Pancreas (tissue), 10 donors: Measurements from ENCODE around the gene MRC2. TPM values are rescaled to one million over a fixed set of nuclear protein-coding genes. Genes with fewer than 3 reads are reported as not detected.

Experiments used
- ATAC-seq, 4 donors: fragments of 200-7000 bp; cut with Tn5 transposase; one replicate each; pipeline versions ENCODE4 v1.8.0 to v1.9.1; 2020; ENCODE audit warnings: mild to moderate bottlenecking in 4 of 4, moderate library complexity in 4 of 4
- DNase-seq, 6 donors: peaks; one replicate each; pipeline ENCODE4 v3.0.0-alpha.2; 2020
- FAIRE-seq: peaks from 2 replicates; lab custom pipeline; 2012; peaks lifted over from hg19 to GRCh38; lab: Jason Lieb, UNC
- H3K27ac ChIP-seq, 4 donors: fragments of 200-600 bp; sonication (generic); 1 replicate in 3 of 4; 2 replicates in 1 of 4; pipeline versions ENCODE4 v1.5.0 to v1.8.0; 2020
- H3K27me3 ChIP-seq, 4 donors: fragments of 200-600 bp; one replicate each; pipeline ENCODE4 v1.8.0; 2021
- H3K36me3 ChIP-seq, 3 donors: fragments of 200-600 bp; sonication (generic) in 1 of 3; one replicate each; pipeline versions ENCODE4 v1.5.0 to v1.8.0; 2020 to 2021
- H3K4me1 ChIP-seq, 3 donors: fragments of 200-600 bp; one replicate each; pipeline ENCODE4 v1.8.0; 2021
- H3K4me3 ChIP-seq, 4 donors: fragments of 200-600 bp; sonication (generic) in 2 of 4; one replicate each; pipeline versions ENCODE4 v1.5.0 to v1.8.0; 2020 to 2021
- H3K9me3 ChIP-seq, 4 donors: fragments of 200-600 bp; one replicate each; pipeline ENCODE4 v1.8.0; 2021
- WGBS, 2 donors: extraction: QIAGEN DNeasy Blood & Tissue Kit; methylation state at CpG; one replicate each; pipeline ENCODE4 v1.1.7; 2013; 5-methylcytosine and 5-hydroxymethylcytosine counted together
- intact Hi-C, 3 donors: fragments of 100-400 bp; cut with DNase I; formaldehyde crosslinking; loops; one replicate each; pipeline versions ENCODE4 v1.11.1 to v1.14.2; 2022
- polyA plus RNA-seq, 2 donors: library from polyadenylated mRNA; stranded (reverse); fragments of 200-250 nt; gene quantifications; one replicate each; pipeline ENCODE4 v1.2.3, GENCODE V29; 2013
- total RNA-seq, 6 donors: library from RNA; stranded (reverse); fragmentation: NEBNext Ultra II Directional in 4 of 6; extraction: Animal tissue kit (Norgen Biotek cat#: 25700) in 4 of 6; gene quantifications; one replicate each; pipeline versions ENCODE4 v1.2.1 to v1.2.4, GENCODE V29; 2021 to 2023
- TF ChIP-seq, protein P1 (sequence below), 4 donors: fragments of 200-600 bp; sonication (generic) in 3 of 4; IDR thresholded peaks; one replicate each; pipeline versions ENCODE4 v1.5.0 to v1.8.0; 2021; ENCODE audit warnings: antibody characterized with exemption in 4 of 4
- donor health status: healthy with polysubstance abuse.
- donor health status: DM: no; HTN: no; CAD: no; lungs with moderate emphysema.
- donor health status: DM: no; HTN: no; CAD: no.
- donor health status: control.
- donor health status: control.
- donor health status: Bipolar disorder and iron deficiency.
- donor health status: DM: yes; HTN: yes; CAD: no.
- donor health status: DM: no; HTN: no; CAD: no.
- donor health status: DM: no; HTN: no; CAD: no.
- donor health status: DM: yes; HTN: yes; CAD: no.

Gene MRC2
- total and polyA plus RNA-seq, 8 donors, result 1.6 to 25.4 (median 5.1) TPM

DNA sequence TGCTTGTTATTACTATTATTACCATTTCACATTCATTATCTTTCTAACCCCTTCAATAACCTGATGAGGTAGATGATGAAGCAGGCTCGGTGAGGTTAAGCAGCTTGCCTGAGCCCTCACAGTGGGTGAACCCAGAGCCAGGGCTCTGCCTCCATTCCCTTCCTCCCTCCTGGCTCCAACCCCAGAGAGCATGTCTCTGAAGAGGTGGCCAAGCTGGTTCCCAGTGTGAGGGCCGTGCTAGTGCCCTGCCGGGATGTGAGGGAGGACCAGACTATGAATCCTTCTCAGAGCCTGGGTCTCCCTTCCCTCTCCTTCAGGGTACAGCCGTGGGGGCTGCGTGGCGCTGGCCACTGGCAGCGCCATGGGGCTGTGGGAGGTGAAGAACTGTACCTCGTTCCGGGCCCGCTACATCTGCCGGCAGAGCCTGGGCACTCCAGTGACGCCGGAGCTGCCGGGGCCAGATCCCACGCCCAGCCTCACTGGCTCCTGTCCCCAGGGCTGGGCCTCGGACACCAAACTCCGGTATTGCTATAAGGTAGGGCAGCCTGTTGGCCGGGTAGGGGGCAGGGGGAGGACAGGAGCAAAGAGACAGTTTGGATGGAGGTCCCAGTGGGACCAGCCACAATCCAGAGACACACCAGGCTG, 49.6 kb downstream of the MRC2 start:
- no peak overlapping the region for H3K27ac ChIP-seq
- no peaks in the 10 kb centered on the region for H3K9me3 ChIP-seq
- 84 to 89% methylated on average over 18 of the region's 18 CpGs for WGBS, 2 donors
- ATAC-seq, result no peak
- TF ChIP-seq, protein P1, sequence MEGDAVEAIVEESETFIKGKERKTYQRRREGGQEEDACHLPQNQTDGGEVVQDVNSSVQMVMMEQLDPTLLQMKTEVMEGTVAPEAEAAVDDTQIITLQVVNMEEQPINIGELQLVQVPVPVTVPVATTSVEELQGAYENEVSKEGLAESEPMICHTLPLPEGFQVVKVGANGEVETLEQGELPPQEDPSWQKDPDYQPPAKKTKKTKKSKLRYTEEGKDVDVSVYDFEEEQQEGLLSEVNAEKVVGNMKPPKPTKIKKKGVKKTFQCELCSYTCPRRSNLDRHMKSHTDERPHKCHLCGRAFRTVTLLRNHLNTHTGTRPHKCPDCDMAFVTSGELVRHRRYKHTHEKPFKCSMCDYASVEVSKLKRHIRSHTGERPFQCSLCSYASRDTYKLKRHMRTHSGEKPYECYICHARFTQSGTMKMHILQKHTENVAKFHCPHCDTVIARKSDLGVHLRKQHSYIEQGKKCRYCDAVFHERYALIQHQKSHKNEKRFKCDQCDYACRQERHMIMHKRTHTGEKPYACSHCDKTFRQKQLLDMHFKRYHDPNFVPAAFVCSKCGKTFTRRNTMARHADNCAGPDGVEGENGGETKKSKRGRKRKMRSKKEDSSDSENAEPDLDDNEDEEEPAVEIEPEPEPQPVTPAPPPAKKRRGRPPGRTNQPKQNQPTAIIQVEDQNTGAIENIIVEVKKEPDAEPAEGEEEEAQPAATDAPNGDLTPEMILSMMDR (IDR thresholded peaks at IDR 0.05), result no peak
- no peaks in the 10 kb centered on the region for H3K27me3 ChIP-seq
- DNase-seq, result no peak
- H3K4me3 ChIP-seq, result no peak overlapping the region
- no peaks in the 10 kb centered on the region for H3K4me1 ChIP-seq
- intact Hi-C loops, result loop anchor here in 1 of 3 donors (10.0 kb wide), 1 partner anchor 728 kb away; no protein-coding TSS in a partner anchor
- no peak for FAIRE-seq
- H3K36me3 ChIP-seq, result no peaks in the 10 kb centered on the region

DNA sequence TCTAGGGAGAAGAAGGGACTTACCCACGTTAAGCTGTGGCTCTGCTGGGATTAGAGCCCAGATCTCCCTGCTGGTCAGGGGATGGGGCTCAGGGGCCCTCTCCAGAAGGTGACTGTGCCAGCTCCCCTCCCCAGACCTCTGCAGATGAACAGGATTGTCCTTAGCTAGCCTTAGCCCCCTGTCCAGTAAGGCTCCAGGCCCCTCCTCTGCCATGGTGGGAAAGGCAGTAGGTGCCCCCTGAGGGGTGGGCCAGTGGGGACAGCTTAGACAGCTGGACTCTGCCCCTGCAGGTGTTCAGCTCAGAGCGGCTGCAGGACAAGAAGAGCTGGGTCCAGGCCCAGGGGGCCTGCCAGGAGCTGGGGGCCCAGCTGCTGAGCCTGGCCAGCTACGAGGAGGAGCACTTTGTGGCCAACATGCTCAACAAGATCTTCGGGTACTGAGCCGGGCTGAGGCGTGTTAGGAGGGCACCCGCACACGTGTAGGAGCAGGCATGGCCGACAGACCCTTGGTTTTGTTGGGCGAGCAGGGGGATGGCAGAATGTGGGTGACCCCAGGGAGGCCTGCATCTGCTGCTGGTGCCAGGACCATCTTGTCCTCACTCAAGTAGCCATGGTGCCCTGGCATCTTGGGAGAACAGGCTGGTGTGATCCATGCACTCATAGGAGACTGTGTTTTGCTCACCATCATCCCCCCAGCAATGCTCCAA, 50.9 kb downstream of the MRC2 start:
- intact Hi-C loops, result loop anchor here in 1 of 3 donors (10.0 kb wide), 1 partner anchor 726 kb away; no protein-coding TSS in a partner anchor
- Histone ChIP-seq H3K4me3 (no peak overlapping the region), H3K27ac (no peak overlapping the region), H3K9me3 (no peaks in the 10 kb centered on the region), H3K4me1 (no peaks in the 10 kb centered on the region), H3K27me3 (no peaks in the 10 kb centered on the region), H3K36me3 (no peaks in the 10 kb centered on the region)
- TF ChIP-seq, protein P1 (IDR thresholded peaks at IDR 0.05), result no peak
- ATAC-seq (no peak), DNase-seq (no peak), FAIRE-seq (no peak)
- WGBS, 2 donors, result 82 to 88% methylated on average over 10 of the region's 10 CpGs

DNA sequence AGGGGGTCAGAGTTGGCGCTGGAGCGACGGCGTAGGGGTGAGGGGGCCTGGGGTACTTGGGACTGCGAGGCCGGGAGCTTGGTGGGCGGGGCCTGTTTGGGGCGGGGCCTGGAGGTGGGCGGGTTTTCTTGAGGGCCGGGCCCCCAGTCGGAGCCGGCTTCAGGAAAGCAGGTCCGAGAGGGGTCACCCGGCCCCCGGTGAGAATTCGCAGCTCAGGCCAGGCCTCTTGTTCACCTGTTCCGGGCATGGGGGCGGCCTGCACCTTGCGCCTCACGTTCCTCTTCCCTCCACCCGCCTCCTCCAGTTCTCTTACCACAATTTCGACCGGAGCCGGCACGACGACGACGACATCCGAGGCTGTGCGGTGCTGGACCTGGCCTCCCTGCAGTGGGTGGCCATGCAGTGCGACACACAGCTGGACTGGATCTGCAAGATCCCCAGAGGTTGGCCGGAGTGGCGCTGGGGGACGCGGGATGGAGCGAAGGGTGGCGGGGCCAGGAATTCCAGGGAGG, 52.5 kb downstream of the MRC2 start:
- H3K9me3 ChIP-seq, result no peaks in the 10 kb centered on the region
- no peaks in the 10 kb centered on the region for H3K36me3 ChIP-seq
- 67 to 72% methylated on average over 35 to 37 of the region's 37 CpGs for WGBS, 2 donors
- DNase-seq (no peak), FAIRE-seq (no peak), ATAC-seq (no peak)
- no peak overlapping the region for H3K4me3 ChIP-seq
- TF ChIP-seq, protein P1 (IDR thresholded peaks at IDR 0.05), result no peak
- H3K27me3 ChIP-seq, result no peaks in the 10 kb centered on the region
- no peaks in the 10 kb centered on the region for H3K4me1 ChIP-seq
- intact Hi-C loops, result loop anchor here in 1 of 3 donors (10.0 kb wide), 1 partner anchor 725 kb away; no protein-coding TSS in a partner anchor
- H3K27ac ChIP-seq, result no peak overlapping the region

DNA sequence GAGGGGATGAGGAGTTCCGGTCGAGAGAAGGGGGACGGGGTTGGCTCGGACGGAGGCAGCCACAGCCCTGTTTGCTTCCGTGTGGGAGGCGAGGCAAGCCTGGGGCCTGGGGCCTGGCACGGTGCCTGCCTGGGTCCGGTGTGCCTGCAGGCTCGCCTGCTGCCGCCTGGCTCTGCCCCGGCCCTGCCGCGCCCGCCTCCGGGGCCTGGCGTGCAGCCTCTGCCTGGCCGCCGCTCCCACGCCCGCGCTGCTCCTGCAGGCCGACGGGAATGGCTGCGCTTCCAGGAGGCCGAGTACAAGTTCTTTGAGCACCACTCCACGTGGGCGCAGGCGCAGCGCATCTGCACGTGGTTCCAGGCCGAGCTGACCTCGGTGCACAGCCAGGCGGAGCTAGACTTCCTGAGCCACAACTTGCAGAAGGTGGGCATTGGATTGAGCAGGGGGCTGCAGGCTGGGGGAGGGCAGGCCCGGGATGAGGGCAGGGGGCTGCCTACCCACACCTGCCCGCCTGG, 53.1 kb downstream of the MRC2 start:
- TF ChIP-seq, protein P1 (IDR thresholded peaks at IDR 0.05), result no peak
- Histone ChIP-seq H3K9me3 (no peaks in the 10 kb centered on the region), H3K27me3 (no peaks in the 10 kb centered on the region), H3K27ac (no peak overlapping the region), H3K36me3 (no peaks in the 10 kb centered on the region), H3K4me3 (no peak overlapping the region), H3K4me1 (no peaks in the 10 kb centered on the region)
- 71 to 72% methylated on average over 36 of the region's 36 CpGs for WGBS, 2 donors
- ATAC-seq, result peak in 3 of 4 donors; percentile 51 to 74 (median 57)
- FAIRE-seq, result no peak
- intact Hi-C loops, result no loop called here
- DNase-seq, result no peak
